GM18861 (cell line): ENCODE results near the gene FNDC3A.
A peak's percentile ranks its signal among the peaks of the same experiment; 100 is the strongest.

Source experiments
- ATAC-seq: cut with Tn5 transposase; IDR thresholded peaks from one replicate; pipeline ENCODE4 v1.9.1; 2021; ENCODE audit not compliant: unreplicated experiment

Gene FNDC3A, protein sequence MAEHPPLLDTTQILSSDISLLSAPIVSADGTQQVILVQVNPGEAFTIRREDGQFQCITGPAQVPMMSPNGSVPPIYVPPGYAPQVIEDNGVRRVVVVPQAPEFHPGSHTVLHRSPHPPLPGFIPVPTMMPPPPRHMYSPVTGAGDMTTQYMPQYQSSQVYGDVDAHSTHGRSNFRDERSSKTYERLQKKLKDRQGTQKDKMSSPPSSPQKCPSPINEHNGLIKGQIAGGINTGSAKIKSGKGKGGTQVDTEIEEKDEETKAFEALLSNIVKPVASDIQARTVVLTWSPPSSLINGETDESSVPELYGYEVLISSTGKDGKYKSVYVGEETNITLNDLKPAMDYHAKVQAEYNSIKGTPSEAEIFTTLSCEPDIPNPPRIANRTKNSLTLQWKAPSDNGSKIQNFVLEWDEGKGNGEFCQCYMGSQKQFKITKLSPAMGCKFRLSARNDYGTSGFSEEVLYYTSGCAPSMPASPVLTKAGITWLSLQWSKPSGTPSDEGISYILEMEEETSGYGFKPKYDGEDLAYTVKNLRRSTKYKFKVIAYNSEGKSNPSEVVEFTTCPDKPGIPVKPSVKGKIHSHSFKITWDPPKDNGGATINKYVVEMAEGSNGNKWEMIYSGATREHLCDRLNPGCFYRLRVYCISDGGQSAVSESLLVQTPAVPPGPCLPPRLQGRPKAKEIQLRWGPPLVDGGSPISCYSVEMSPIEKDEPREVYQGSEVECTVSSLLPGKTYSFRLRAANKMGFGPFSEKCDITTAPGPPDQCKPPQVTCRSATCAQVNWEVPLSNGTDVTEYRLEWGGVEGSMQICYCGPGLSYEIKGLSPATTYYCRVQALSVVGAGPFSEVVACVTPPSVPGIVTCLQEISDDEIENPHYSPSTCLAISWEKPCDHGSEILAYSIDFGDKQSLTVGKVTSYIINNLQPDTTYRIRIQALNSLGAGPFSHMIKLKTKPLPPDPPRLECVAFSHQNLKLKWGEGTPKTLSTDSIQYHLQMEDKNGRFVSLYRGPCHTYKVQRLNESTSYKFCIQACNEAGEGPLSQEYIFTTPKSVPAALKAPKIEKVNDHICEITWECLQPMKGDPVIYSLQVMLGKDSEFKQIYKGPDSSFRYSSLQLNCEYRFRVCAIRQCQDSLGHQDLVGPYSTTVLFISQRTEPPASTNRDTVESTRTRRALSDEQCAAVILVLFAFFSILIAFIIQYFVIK

GRCh38 chr13:48975856-48976575, at the start of gene FNDC3A:
FNDC3A (plus strand) TSS chr13:48975912; CDS start chr13:49006191, 30,279 bp downstream.
- peak; percentile 32 for ATAC-seq

DNA sequence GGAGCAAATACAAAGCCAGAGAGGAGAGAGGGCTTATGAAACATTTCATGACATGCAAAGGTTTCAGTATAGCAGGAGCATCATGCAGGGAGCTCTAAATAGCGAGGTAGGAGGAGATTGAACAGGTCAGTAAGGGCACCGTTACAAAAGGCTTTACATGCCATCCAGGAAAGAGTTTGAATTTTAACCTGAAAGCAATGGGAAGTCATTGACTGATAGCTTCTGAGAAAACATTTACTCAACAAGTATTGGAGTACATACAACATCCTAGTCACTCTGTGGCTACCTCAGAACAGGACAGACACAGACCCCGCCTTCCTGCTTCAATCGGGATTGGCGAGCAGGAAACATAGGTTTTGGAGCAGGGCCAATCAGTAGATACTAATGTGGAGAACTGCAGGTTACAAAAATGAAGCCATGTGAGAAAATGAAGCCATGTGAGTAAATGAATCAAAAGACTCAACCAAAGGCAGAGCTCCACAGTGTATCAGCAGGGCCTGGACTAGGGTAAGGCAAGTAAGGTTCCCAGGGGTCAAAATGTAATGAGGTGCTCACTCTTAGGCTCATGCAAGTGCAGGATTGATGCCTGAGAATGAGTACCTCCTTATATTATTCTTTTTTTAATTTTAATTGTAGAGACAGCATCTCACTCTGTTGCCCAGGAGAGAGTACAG, 46.8 kb upstream of the FNDC3A start:
- ATAC-seq, result no peak

DNA sequence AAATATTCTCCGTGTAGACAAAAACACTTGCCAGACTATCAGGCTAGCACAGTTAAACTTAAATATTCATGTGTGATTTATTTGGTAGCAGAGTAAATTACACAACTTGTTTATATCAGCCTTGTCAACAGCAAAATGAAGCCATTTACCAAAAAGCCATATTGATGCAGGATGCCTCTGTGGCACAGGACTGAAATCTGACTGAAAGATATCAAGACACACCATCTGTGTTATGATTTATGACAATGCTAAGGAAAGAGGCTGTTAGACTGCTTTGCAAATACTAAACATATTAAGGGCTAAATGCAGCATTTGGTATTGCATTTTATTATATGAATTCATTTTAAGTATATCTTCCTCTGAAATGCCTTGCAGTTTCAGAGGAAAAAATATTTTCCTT, 44.8 kb upstream of the FNDC3A start:
- ATAC-seq, result no peak

DNA sequence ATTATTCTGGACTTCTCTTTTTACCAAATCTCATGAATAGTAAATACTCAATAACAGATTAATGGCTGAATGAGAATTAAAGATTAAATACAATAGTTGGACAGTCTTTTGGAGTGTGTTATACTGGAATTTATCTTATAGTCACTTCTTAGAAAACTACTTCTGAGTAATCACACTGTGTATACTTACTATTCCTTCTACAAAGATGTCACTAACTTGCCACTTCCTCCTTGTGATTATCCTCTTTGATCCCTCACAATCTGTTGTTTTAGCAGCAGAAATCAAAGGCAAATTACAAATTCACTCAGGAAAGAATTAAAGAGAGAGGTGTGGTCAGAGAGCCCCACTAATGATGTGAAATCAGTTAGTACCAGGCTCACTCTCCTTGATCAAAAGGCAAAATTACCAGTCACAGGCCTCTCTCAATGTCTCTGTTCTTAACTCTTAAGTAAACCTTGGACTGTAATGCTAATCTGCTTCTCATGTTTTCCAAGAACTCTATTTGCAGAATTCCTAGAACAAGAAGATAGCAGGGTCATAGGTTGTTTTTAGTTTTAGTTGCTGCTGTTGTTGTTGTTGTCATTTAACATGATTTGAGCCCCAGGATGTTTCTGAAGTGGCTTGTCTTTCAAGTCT, 37.3 kb upstream of the FNDC3A start:
- ATAC-seq, result no peak

GRCh38 chr13:48939728-48940127, 36.0 kb upstream of the FNDC3A start:
- ATAC-seq, result no peak

GRCh38 chr13:48942131-48942530, 33.6 kb upstream of the FNDC3A start:
- no peak for ATAC-seq

DNA sequence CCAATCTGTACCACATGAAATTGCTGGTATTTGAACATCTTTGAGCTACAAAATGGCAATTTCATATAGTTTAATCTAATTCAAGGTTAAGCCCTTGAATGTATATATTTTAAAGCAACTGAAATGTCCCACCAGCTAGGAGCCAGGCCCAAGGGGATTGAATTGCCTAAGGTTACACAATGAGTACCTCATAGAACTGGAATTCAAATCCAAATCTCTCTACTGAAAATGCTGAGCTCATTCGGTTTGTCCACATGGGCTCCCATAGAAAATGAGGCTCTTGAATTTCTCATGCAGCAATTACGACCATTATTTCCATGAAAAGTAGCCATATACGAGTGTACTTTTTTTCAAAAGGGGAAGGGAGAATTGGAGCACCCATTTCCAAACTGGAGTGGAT, 31.5 kb upstream of the FNDC3A start:
- ATAC-seq, result no peak

DNA sequence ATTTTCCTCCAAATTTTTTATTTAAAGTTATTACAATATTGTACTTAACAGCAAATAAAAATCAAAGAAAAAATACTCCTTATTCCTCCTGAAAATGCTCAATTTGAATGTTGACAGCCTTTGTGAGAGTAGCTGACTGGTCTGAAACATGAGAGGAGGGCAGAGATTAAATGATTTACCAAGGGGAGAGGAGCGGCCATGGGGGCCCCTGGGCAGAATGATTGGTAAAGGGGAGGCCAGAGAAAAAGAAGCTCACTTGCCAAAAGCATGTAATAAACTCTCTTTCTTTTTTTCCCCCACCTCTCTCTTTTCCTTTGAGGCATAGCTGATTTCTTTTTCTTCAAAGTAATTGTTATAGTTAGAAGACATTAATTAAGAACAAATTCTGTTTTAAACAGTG, 30.1 kb upstream of the FNDC3A start:
- no peak for ATAC-seq

GRCh38 chr13:48946163-48946562, 29.5 kb upstream of the FNDC3A start:
- no peak for ATAC-seq

DNA sequence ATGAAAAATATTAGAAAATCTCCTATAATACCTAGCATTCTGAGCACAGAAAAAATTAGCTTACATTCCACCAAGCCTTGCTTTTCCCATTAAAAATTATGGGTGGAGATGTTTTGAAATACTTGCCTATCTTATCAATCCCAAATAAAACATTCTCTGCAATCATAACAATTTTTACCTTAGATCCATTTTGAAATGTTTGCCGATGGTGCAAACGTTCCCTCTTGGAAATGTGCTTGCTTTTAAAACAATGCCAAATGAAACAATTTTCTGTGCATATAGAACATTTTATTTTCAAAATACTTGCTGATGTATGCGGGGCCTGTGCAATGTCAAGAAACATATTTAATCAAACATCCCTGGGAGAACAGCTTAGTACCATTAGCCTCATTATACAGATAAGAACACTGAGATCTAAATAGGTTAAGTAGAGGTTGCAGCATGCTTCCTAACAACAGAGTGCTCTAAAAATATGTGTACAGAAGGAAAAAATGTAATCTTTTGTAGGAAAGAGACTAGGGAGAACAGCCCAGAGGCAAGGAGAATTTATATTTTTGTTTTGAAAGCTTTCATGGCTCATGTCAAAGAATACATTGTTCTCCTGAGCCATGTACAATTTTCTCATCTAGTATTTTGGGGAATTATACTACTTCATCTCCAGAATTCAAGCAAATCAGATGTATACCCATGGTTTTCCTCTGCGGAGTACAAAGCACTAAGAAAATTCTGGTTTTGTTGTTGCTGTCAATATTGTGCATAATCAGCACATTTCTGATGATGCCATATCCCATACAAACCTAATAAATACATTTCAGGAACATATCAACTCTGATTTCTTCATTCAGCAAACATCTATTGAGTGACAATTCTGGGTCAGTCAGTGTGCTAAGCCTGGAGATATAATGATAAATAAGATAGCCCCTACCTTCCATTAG, 25.9 kb upstream of the FNDC3A start:
- ATAC-seq, result no peak

- ATAC-seq, result no peak
Observed at GRCh38 chr13:48950501-48950875, 25.2 kb upstream of the FNDC3A start.

DNA sequence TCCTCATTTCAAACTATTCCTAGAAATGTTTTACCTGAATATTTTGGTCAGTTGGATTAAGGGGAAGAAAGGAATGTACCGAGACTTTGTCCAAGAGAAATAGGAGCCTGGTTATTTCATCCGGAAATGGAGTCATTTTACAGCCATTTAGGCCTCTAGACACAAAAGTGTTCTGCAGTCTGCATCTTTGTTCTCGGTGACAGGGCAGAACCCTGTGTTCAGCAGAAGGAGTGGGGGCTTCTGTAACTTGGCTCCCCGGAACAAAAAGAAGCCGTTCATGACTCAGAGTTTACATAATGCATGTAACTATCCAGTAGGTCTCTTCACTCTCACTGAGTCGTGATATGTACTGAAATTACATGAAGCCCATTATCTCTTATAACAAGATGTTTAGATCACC, 21.6 kb upstream of the FNDC3A start:
- no peak for ATAC-seq

GRCh38 chr13:48955536-48955935, 20.2 kb upstream of the FNDC3A start:
- no peak for ATAC-seq

DNA sequence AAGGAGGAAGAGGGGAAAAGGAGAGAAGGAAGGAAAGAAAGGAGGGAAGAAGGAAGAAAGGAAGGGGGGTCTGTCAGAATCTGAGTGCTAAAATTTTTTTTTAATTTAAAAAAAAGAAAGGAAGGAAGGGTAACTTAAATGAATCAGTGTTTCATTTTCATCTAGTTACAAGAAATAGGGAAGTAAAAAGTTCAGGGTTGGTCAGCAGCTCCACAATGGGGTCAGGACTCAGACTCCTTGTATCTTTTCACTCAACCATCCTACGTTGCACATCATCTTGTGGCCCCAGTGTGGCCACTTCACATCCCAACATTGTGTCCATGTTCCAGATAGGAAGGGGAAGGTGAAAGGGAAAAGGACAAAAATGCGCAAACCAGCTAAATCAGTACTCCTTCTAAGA, 14.3 kb upstream of the FNDC3A start:
- ATAC-seq, result no peak

- no peak for ATAC-seq
Observed at GRCh38 chr13:48962281-48962680, 13.4 kb upstream of the FNDC3A start.

- no peak for ATAC-seq
Observed at GRCh38 chr13:48965736-48966135, 10.0 kb upstream of the FNDC3A start.

- no peak for ATAC-seq
Observed at GRCh38 chr13:48969685-48970084, 6.0 kb upstream of the FNDC3A start.

- ATAC-seq, result no peak
Observed at GRCh38 chr13:48973845-48974431, 1.8 kb upstream of the FNDC3A start.
